ENCODE measurements around the gene BLOC1S5.

GRCh38 chr6:8027965-8028651 lies 36.1 kb downstream of the BLOC1S5 start:
- TF ChIP-seq CTCF (IDR thresholded peaks at IDR 0.05) (no peak), POLR2A (IDR thresholded peaks at IDR 0.05) (no peak)

All from heart left ventricle (tissue), 13 donors.